GM12874 (cell line): ENCODE measurements around the gene CYP4B1.

Source experiments
- TF ChIP-seq, protein P1 (sequence below): IDR thresholded peaks from 2 replicates; pipeline ENCODE4 v1.5.1; 2011; ENCODE audit warnings: low read depth, mild to moderate bottlenecking, control low read depth, low read length, moderate library complexity; ENCODE audit not compliant: insufficient read depth

CYP4B1 gene

DNA sequence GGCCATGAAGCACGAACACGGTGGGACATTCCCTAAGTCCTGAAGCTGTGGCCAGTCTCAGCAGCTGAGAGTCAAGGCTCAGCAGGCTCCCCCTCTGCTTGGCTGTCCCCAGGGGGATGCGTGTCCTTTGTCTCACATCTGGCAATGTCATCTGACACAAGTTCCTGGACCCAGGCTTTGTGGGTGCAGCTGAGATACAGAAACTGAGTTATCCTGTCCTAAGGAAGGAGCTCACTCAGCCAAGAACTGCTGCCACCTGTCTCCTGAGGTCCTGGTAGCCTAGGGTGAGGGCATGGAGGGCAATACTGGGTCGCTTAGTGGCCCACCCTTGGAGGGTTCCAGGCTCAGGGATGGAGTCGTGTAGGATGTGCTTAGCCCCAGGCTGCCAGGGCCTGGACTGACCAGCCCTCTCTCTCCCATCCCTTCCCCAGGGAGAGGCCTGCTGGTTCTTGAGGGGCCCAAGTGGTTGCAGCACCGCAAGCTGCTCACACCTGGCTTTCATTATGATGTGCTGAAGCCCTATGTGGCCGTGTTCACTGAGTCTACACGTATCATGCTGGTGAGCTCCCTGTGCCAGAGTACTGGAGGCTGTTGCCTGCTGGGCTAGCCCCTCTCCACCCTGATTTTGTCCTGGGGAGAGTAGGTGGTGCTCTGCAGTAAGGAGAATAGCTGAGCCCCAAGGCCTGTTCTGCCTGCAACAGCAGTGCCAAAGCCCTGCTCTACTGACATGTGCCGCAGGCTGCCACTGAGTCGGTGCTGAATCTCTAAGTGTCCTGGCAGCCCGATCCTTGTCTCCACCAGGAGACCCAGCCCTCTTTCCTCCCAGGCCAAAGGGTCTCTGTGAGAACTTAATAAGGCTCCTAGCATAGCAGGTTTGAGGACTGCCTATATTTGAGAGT lies 13.5 kb downstream of the CYP4B1 start:
- TF ChIP-seq, protein P1, sequence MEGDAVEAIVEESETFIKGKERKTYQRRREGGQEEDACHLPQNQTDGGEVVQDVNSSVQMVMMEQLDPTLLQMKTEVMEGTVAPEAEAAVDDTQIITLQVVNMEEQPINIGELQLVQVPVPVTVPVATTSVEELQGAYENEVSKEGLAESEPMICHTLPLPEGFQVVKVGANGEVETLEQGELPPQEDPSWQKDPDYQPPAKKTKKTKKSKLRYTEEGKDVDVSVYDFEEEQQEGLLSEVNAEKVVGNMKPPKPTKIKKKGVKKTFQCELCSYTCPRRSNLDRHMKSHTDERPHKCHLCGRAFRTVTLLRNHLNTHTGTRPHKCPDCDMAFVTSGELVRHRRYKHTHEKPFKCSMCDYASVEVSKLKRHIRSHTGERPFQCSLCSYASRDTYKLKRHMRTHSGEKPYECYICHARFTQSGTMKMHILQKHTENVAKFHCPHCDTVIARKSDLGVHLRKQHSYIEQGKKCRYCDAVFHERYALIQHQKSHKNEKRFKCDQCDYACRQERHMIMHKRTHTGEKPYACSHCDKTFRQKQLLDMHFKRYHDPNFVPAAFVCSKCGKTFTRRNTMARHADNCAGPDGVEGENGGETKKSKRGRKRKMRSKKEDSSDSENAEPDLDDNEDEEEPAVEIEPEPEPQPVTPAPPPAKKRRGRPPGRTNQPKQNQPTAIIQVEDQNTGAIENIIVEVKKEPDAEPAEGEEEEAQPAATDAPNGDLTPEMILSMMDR, result no peak

DNA sequence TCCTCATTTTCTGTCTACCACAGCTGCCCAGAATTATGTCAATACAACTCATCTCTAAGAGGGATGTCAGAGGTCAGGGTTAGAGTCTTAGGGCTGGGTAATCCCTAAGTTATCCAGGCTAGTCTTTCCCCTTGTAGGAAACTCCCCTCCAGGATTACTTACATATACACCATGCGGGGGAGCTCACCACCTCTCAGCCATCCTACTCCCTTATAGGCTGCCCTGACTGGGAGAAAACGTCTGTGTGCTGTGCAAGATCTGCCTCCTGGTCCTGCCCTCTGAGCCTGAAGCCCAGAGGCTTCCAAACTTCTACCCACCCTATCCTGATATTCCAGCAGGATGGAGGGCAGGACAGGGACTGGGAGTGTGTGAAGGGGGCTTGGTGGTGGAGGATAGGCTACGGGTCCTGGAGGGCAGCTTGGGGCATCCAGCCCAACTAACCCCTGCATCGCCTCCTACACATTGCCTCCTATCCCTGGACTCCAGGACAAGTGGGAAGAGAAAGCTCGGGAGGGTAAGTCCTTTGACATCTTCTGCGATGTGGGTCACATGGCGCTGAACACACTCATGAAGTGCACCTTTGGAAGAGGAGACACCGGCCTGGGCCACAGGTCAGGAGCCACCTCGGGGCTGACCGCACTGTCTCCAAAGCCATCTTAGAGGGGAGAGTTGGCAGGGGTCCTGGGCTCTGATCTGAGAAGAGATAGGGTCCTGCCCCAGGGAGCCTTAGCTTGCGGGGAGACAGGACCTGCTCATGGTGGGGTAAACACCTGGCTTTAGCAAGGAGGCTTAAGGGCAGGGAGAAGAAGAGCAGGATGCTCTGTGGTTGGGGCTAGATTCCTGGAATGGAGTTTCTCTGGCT lies 14.4 kb downstream of the CYP4B1 start:
- TF ChIP-seq, protein P1, result no peak

DNA sequence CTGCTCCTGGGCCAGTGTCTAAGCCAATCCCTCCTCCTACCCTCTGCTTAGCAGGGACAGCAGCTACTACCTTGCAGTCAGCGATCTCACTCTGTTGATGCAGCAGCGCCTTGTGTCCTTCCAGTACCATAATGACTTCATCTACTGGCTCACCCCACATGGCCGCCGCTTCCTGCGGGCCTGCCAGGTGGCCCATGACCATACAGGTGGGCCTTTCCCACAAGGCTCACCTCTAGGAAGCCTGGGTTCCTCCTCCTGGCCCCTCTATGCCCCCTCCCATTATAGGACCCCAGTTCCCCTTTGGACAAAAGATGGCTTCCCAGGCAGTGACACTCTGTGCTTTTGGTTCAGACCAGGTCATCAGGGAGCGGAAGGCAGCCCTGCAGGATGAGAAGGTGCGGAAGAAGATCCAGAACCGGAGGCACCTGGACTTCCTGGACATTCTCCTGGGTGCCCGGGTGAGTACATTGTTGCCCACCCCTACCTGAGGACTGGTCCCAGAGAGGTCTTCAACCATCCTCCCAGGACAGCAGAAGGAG lies 15.1 kb downstream of the CYP4B1 start:
- TF ChIP-seq, protein P1, result no peak

DNA sequence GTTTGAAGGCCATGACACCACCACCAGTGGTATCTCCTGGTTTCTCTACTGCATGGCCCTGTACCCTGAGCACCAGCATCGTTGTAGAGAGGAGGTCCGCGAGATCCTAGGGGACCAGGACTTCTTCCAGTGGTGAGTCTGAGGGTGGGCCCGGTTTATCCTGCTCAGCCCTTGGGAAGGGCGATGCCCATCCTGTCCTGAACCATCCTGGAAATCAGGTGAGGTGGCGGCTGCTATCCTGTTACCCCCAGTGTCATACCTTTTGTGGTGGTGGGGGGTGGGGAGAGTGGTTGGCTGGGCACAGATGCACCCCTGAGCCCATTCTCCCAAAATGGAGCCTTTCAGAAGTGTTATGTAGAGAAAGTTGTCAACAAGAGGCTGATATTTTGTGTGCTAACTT lies 16.3 kb downstream of the CYP4B1 start:
- TF ChIP-seq, protein P1, result no peak

DNA sequence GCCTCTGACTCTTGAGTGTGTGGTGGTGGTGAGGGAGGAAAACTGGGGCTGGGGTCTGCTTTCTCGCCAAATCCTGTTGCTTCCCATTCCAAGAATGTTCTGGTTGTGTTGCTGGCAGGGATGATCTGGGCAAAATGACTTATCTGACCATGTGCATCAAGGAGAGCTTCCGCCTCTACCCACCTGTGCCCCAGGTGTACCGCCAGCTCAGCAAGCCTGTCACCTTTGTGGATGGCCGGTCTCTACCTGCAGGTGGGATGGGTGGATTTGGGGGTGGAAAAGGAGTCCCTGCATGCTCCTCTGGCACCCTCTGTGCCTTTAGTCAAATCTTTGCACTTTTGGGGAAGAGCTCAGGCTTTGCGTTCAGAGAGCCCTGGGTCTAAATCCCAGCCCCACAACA lies 18.1 kb downstream of the CYP4B1 start:
- TF ChIP-seq, protein P1, result no peak

DNA sequence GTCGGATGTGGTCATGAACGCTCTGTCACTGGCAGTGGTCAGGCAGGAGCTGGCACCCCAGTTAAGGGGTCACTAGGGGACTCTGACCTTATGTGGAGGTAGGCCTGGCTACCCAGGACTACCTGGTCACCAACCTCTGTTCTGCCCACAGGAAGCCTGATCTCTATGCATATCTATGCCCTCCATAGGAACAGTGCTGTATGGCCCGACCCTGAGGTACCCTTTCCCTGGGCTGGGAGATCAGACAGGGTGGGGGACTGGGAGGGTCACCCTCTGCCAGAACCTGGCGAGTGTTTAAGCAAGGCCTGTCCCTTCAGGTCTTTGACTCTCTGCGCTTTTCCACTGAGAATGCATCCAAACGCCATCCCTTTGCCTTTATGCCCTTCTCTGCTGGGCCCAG lies 19.0 kb downstream of the CYP4B1 start:
- TF ChIP-seq, protein P1, result no peak

DNA sequence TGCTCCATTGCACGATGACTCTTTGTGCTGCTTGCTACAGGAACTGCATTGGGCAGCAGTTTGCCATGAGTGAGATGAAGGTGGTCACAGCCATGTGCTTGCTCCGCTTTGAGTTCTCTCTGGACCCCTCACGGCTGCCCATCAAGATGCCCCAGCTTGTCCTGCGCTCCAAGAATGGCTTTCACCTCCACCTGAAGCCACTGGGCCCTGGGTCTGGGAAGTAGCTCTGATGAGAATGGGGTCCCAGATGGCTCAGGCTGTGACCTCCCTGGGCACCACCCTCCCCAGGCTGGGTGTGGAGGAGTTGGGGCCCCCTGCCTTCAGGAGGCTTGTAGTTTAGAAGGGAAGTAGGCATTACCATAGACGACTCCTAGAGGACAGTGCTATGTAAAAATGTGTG lies 19.7 kb downstream of the CYP4B1 start:
- TF ChIP-seq, protein P1, result no peak
